Prostate gland (tissue), 2 donors: Measurements from ENCODE around the gene SPR.

Experiments used
- POLR2A ChIP-seq: fragments of 450-650 bp; IDR thresholded peaks from one replicate; pipeline ENCODE4 v1.6.1; 2016; ENCODE audit warnings: antibody characterized with exemption, mild to moderate bottlenecking
- POLR2AphosphoS5 ChIP-seq: sonication (generic); formaldehyde crosslinking; IDR thresholded peaks from one replicate; pipeline ENCODE4 v1.6.1; 2017; ENCODE audit warnings: antibody characterized with exemption
- TF ChIP-seq, protein P1 (sequence below), 4 experiments: fragments of 200-600 bp in 2 of 4; fragments of 450-650 bp in 2 of 4; sonication (generic) in 2 of 4; IDR thresholded peaks; 1 replicate in 3 of 4; 2 replicates in 1 of 4; pipeline ENCODE4 v1.5.1; 2016 to 2019; ENCODE audit warnings: antibody characterized with exemption in 4 of 4, mild to moderate bottlenecking in 2 of 4, moderate library complexity in 2 of 4

DNA sequence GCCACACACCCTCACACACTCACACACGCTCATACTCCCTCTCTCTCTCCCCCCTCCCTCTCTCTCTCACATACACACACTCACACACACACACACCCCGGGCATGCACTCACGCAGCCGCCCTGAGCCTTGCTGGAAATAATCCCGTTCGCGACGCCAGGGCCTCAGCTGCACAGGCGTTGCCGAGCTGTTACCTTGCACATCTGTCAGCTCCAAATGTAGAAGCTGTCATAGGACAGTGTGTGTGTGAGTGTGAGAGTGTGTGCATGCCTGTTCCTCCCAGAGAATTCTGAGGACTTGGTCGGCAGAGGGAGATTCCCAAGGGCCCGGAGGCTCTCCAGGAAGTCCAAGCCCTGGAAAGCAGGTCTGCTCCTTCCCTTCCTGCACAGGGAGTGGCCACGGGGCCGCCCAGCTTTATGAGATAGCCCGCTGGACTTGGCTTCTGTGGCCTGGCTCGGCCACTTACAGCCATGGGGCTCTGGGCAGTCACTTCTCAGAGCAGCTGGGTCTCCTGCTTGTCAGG is 8.6 kb downstream of the SPR start:
- TF ChIP-seq, protein P1, sequence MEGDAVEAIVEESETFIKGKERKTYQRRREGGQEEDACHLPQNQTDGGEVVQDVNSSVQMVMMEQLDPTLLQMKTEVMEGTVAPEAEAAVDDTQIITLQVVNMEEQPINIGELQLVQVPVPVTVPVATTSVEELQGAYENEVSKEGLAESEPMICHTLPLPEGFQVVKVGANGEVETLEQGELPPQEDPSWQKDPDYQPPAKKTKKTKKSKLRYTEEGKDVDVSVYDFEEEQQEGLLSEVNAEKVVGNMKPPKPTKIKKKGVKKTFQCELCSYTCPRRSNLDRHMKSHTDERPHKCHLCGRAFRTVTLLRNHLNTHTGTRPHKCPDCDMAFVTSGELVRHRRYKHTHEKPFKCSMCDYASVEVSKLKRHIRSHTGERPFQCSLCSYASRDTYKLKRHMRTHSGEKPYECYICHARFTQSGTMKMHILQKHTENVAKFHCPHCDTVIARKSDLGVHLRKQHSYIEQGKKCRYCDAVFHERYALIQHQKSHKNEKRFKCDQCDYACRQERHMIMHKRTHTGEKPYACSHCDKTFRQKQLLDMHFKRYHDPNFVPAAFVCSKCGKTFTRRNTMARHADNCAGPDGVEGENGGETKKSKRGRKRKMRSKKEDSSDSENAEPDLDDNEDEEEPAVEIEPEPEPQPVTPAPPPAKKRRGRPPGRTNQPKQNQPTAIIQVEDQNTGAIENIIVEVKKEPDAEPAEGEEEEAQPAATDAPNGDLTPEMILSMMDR (IDR thresholded peaks at IDR 0.05), result no peak
- TF ChIP-seq POLR2A, result no peak
- TF ChIP-seq POLR2AphosphoS5, result peak; percentile 22
